Mammary epithelial cell (primary cell): ENCODE data around the gene CD9.

Experiments
- CTCF ChIP-seq, 2 donors: IDR thresholded peaks in 1 of 2; conservative IDR thresholded peaks in 1 of 2; 2 replicates each; pipeline ENCODE4 v1.5.1; 2011 to 2012; ENCODE audit warnings: inconsistent platforms in 2 of 2, low read length in 2 of 2, mild to moderate bottlenecking in 2 of 2, control low read depth in 1 of 2, low read depth in 1 of 2; ENCODE audit not compliant: insufficient read depth in 1 of 2; ENCODE audit errors: extremely low read depth in 1 of 2
- EZH2 ChIP-seq: IDR thresholded peaks from 2 replicates; pipeline ENCODE4 v1.6.1; 2012; ENCODE audit warnings: low read length, inconsistent platforms, borderline replicate concordance

- TF ChIP-seq CTCF (conservative IDR thresholded peaks at IDR 0.05 in 1 of 2, IDR thresholded peaks at IDR 0.05 in 1 of 2; ENCODE audit: extremely low read depth in 1 of 2, insufficient read depth in 1 of 2, low read depth in 1 of 2, low read length in 2 of 2) (peak; percentile 94 to 95), EZH2 (no peak)
Observed at GRCh38 chr12:6285063-6285477, 84.9 kb downstream of the CD9 start.
